Measurements from ENCODE around the gene LMOD3.

Gene LMOD3

DNA sequence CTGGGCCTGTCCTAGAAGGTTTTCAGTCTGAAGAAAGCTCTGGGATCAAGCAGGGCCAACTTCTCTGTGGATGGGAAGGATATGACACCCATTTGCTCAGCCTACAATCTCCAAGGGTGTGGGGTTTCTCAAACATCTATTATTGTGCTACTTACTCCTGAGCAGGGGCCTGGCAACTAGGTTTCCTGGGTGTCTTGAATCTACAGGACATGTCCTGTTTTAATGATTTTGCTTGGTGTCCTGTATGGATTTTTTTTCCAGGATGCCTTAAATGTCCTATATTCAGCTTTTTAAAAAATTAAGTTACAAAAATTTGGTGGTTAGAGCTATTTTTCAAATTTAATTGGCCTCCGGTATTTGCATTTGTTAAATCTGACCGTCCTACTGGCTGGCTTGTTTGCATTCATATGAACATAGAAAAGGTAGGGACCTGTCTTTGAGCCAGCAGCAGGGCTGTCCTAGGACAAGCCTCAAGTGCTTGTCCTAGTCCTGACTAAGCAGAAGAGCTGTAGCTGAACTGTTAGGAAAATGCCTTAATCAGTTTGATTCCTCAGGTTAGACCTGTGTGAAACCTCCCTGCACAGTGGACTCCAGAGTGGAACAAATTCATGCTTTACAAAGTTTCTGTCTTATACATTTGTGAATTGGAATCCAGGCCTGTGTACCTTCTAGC is 40.0 kb upstream of the LMOD3 start:
- ChIA-PET CTCF (interaction anchor here (0.7 to 5.0 kb wide), 14 partner anchors 9 to 509 kb away, joined by 3 to 39 read pairs (median 4); no protein-coding TSS in a partner anchor), POLR2A (interaction anchor here (2.3 kb wide), 1 partner anchor 74 kb away, joined by 4 read pairs; no protein-coding TSS in a partner anchor)
- no peak for TF ChIP-seq CTBP1 (IDR thresholded peaks at IDR 0.05; ENCODE audit: borderline replicate concordance)
- DNase-seq (ENCODE audit: extremely low spot score), result no peak

DNA sequence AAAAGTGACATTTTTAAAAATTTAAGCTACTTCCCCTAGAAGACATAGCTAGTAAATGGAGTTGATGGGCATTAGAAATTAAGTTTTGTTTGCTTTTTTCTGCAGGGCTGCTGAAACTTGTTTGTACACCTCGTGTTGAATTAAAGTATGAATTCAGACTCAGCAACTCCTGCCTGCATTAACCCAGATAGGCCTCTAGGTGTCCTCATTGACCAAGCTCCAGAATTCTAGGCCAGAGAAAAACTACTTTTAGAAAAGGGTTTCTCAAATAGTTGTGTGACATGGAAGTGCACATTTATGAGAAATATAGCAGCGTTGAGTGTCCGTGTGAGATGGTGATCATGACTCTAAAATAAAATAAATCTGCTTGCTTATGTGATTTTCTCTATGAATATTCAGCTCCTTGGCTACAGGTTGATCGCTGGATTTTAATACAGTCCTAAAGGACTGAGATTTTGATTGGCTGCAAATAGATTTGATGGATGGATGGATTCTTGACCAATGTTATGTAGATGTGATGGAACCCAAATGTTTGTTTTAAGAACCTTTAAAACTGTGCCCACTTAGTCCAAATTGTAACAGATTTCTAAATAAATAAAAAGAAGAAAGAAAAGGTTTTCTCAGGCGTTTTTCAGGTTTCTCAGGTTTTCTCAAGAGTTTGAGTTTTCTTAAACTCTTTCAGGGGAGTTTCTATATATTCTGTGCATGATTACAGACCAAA is 39.4 kb upstream of the LMOD3 start:
- ChIA-PET CTCF (interaction anchor here (0.7 to 5.0 kb wide), 20 partner anchors 9 to 510 kb away, joined by 3 to 39 read pairs (median 4); no protein-coding TSS in a partner anchor), POLR2A (interaction anchor here (2.3 kb wide), 1 partner anchor 75 kb away, joined by 4 read pairs; no protein-coding TSS in a partner anchor)
- DNase-seq (ENCODE audit: extremely low spot score), result peak; percentile 61
- TF ChIP-seq NFRKB (IDR thresholded peaks at IDR 0.05), result no peak
- TF ChIP-seq, protein P1, sequence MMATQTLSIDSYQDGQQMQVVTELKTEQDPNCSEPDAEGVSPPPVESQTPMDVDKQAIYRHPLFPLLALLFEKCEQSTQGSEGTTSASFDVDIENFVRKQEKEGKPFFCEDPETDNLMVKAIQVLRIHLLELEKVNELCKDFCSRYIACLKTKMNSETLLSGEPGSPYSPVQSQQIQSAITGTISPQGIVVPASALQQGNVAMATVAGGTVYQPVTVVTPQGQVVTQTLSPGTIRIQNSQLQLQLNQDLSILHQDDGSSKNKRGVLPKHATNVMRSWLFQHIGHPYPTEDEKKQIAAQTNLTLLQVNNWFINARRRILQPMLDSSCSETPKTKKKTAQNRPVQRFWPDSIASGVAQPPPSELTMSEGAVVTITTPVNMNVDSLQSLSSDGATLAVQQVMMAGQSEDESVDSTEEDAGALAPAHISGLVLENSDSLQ (IDR thresholded peaks at IDR 0.05), result 0 out of 2 replicates have a peak, but pooled peaks have one; percentile 4

DNA sequence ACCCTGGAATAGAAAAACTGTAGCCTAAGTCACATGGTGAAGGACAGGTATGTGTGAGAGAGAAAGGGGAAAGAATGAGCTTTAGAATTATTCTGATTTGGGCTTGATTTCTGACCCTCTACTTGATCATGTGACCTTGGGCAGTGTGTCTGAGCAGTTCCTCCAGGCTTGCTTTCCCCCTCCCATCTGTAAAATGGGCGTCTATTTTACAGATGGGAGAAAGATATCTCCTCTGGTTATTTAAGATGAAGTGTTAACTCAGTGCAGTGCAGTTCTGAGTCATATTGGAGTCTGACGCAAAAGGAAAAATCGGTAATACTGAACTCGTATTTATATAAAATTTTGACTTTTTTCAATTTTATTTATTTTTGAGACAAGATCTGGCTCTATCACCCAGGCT is 38.1 kb upstream of the LMOD3 start:
- no peak for DNase-seq (ENCODE audit: extremely low spot score)
- ChIA-PET CTCF (interaction anchor here (0.9 to 5.0 kb wide), 5 partner anchors 11 to 280 kb away, joined by 4 to 39 read pairs (median 6); no protein-coding TSS in a partner anchor), POLR2A (no interaction called here)

DNA sequence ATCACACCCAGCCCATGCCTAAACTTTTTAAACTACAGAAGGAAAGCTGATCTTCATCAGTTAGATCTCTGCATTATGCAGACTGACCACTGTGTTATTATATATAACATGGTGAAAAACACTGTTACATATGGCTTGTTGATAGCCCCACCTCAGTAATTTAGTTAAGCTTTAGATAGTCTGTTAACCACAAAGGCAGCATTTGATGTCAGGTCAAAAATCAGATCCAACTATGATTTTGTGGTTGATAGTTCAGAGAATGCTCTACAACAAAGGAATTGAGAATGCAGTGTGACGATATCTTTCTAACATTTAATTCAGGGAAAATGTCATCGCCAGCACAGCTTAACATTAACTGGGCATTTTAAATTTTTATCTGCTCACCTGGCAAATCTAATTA is 37.7 kb upstream of the LMOD3 start:
- TF ChIP-seq FOXM1 (IDR thresholded peaks at IDR 0.05; ENCODE audit: borderline replicate concordance), result no peak
- TF ChIP-seq, protein P1 (IDR thresholded peaks at IDR 0.05), result no peak
- TF ChIP-seq CTBP1 (IDR thresholded peaks at IDR 0.05; ENCODE audit: borderline replicate concordance), result no peak
- no peak for TF ChIP-seq ARNT (IDR thresholded peaks at IDR 0.05)
- TF ChIP-seq TARDBP (IDR thresholded peaks at IDR 0.05), result no peak
- TF ChIP-seq FOXK2 (IDR thresholded peaks at IDR 0.05), result no peak
- no peak for TF ChIP-seq HDGF (IDR thresholded peaks at IDR 0.05; ENCODE audit: borderline replicate concordance)
- TF ChIP-seq LEF1 (IDR thresholded peaks at IDR 0.05; ENCODE audit: borderline replicate concordance), result no peak
- TF ChIP-seq ELF4 (IDR thresholded peaks at IDR 0.05), result no peak
- no peak for TF ChIP-seq BHLHE40 (IDR thresholded peaks at IDR 0.05; ENCODE audit: borderline replicate concordance)
- no peak for TF ChIP-seq L3MBTL2 (conservative IDR thresholded peaks at IDR 0.05)
- no peak for TF ChIP-seq NFRKB (IDR thresholded peaks at IDR 0.05)
- no peak for TF ChIP-seq SUZ12 (IDR thresholded peaks at IDR 0.05)
- TF ChIP-seq ZNF384 (IDR thresholded peaks at IDR 0.05), result no peak
- no peak for TF ChIP-seq SP1 (IDR thresholded peaks at IDR 0.05)
- TF ChIP-seq FOXA1 (IDR thresholded peaks at IDR 0.05), result no peak
- ChIA-PET CTCF (interaction anchor here (0.9 to 5.0 kb wide), 4 partner anchors 10 to 280 kb away, joined by 3 to 39 read pairs (median 5); no protein-coding TSS in a partner anchor), POLR2A (no interaction called here)
- DNase-seq (ENCODE audit: extremely low spot score), result no peak

More for the DNA sequence above, 38.1 kb upstream of the LMOD3 start:
- TF ChIP-seq ELF4 (IDR thresholded peaks at IDR 0.05), result no peak
- no peak for TF ChIP-seq ARNT (IDR thresholded peaks at IDR 0.05)
- TF ChIP-seq CTBP1 (IDR thresholded peaks at IDR 0.05; ENCODE audit: borderline replicate concordance), result no peak
- TF ChIP-seq NFRKB (IDR thresholded peaks at IDR 0.05), result no peak
- TF ChIP-seq ZNF384 (IDR thresholded peaks at IDR 0.05), result no peak
- no peak for TF ChIP-seq BHLHE40 (IDR thresholded peaks at IDR 0.05; ENCODE audit: borderline replicate concordance)
- no peak for TF ChIP-seq FOXA1 (IDR thresholded peaks at IDR 0.05)
- no peak for TF ChIP-seq SUZ12 (IDR thresholded peaks at IDR 0.05)
- no peak for TF ChIP-seq SP1 (IDR thresholded peaks at IDR 0.05)
- TF ChIP-seq TARDBP (IDR thresholded peaks at IDR 0.05), result no peak
- no peak for TF ChIP-seq HDGF (IDR thresholded peaks at IDR 0.05; ENCODE audit: borderline replicate concordance)
- no peak for TF ChIP-seq FOXK2 (IDR thresholded peaks at IDR 0.05)

DNA sequence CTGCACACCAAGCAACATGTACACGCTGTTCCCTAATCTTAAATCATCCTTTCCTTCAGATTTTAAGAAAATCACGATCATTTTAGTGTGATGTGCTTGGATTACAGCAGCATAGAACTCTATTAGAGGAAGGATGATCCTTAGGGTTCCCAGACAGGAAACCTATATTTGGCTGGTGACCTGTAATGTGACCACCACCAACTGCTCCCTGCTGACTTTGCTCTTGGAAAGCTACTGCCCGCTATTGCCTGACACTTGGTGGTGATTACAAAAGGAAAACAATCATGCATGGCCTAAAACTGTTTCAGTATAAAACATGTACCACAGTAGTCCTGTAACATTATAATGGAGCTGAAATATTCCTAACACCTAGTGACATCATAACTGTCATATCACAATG is 27.2 kb upstream of the LMOD3 start:
- ChIA-PET CTCF (interaction anchor here (0.6 to 1.7 kb wide), 2 partner anchors 9 to 11 kb away, joined by 3 to 6 read pairs; no protein-coding TSS in a partner anchor), POLR2A (no interaction called here)
- TF ChIP-seq, protein P1 (IDR thresholded peaks at IDR 0.05), result no peak
- no peak for TF ChIP-seq FOXA1 (IDR thresholded peaks at IDR 0.05)
- no peak for TF ChIP-seq SP1 (IDR thresholded peaks at IDR 0.05)
- no peak for TF ChIP-seq ARNT (IDR thresholded peaks at IDR 0.05)
- no peak for TF ChIP-seq TARDBP (IDR thresholded peaks at IDR 0.05)
- TF ChIP-seq FOXM1 (IDR thresholded peaks at IDR 0.05; ENCODE audit: borderline replicate concordance), result no peak
- no peak for TF ChIP-seq FOXK2 (IDR thresholded peaks at IDR 0.05)
- DNase-seq (ENCODE audit: extremely low spot score), result no peak

DNA sequence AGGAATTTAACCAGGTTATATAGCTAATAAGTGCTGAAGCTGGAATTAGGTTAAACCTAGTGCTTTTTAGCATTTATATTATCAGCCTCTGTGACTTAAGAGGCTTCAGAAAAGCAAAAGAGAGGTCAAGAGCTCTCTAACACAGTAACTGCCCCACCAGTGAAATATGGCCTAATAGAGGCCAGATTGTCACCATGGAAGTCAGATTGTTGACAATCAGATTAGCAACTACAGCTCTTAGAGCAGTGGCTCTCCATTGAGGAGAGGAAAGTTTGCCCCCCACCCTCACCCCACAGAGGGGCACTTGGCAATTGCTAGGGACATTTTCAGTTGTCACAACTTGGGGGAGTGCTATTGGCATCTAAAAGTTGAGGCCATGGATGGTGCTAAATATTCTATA is 23.3 kb upstream of the LMOD3 start:
- TF ChIP-seq ZNF384 (IDR thresholded peaks at IDR 0.05) (no peak), SP1 (IDR thresholded peaks at IDR 0.05) (no peak), FOXA1 (IDR thresholded peaks at IDR 0.05) (no peak), BHLHE40 (IDR thresholded peaks at IDR 0.05; ENCODE audit: borderline replicate concordance) (no peak), HDGF (IDR thresholded peaks at IDR 0.05; ENCODE audit: borderline replicate concordance) (no peak), FOXK2 (IDR thresholded peaks at IDR 0.05) (no peak), LEF1 (IDR thresholded peaks at IDR 0.05; ENCODE audit: borderline replicate concordance) (no peak), NFRKB (IDR thresholded peaks at IDR 0.05) (no peak), CTBP1 (IDR thresholded peaks at IDR 0.05; ENCODE audit: borderline replicate concordance) (no peak), ELF4 (IDR thresholded peaks at IDR 0.05) (no peak), SUZ12 (IDR thresholded peaks at IDR 0.05) (no peak), TARDBP (IDR thresholded peaks at IDR 0.05) (no peak)
- TF ChIP-seq, protein P1 (IDR thresholded peaks at IDR 0.05), result no peak
- ChIA-PET CTCF (interaction anchor here (0.6 kb wide), 1 partner anchor 155 kb away, joined by 3 read pairs; no protein-coding TSS in a partner anchor), POLR2A (no interaction called here)
- DNase-seq (ENCODE audit: extremely low spot score), result no peak
